GM21576 (cell line): ENCODE data around the gene NHERF1.

Experiments
- ATAC-seq: cut with Tn5 transposase; IDR thresholded peaks from one replicate; pipeline ENCODE4 v1.9.1; 2021; ENCODE audit warnings: mild to moderate bottlenecking, moderate library complexity; ENCODE audit not compliant: unreplicated experiment

NHERF1 gene

DNA sequence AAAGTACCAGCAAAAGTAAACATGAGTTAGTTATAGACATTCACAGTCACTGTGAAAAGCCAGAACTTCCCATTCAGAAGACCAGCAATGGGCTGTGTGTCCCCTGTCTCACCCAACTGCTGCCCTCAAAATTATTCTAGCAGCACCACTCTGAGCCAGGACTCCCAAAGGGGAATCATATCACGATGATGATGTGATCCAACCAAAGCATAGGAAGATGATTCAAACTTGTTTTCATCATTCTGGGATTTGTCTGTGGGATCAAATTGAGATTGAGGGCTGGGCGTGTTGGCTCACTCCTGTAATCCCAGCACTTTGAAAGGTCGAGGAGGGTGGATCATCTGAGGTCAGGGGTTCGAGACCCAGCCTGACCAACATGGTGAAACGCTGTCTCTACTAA is 34.1 kb downstream of the NHERF1 start:
- ATAC-seq = no peak

DNA sequence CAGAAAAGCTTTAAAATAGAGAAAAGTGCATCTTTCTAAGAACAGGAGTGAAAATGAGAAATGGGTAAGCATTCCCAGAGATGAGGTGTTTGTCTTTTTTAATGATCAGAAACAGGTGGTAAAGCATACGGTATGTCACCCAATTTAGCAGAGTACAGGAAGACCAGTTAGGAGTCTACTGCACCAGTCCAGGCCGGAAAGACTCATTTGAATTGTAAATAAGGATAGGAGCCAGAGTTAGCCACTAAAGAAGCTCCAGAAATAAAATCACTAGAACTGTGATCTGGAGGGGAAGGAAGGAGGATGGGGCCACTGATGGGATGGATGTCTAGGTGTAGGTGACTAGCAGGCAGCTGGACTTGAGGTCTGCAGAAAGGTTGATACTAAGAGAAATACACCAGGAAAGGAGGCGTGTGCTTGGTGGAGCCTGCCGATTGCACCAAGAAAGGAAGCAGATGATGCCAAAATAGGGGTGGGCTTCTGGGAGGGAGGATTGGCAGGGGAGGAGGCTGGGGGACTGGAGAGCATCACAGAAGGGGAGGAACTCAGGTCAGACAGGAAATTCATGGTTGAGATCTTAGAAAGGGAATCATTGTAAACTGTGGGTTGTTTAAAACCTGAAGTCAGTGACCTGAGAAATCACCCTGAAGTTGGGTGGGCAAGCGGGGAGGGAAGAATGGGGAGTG is 35.8 kb downstream of the NHERF1 start:
- no peak for ATAC-seq

- ATAC-seq = no peak
These were observed 36.9 kb downstream of the NHERF1 start for GRCh38 chr17:74785096-74785980.

GRCh38 chr17:74785981-74786360 is 37.5 kb downstream of the NHERF1 start:
- no peak for ATAC-seq

GRCh38 chr17:74786431-74787055 is 38.1 kb downstream of the NHERF1 start:
- ATAC-seq = no peak

DNA sequence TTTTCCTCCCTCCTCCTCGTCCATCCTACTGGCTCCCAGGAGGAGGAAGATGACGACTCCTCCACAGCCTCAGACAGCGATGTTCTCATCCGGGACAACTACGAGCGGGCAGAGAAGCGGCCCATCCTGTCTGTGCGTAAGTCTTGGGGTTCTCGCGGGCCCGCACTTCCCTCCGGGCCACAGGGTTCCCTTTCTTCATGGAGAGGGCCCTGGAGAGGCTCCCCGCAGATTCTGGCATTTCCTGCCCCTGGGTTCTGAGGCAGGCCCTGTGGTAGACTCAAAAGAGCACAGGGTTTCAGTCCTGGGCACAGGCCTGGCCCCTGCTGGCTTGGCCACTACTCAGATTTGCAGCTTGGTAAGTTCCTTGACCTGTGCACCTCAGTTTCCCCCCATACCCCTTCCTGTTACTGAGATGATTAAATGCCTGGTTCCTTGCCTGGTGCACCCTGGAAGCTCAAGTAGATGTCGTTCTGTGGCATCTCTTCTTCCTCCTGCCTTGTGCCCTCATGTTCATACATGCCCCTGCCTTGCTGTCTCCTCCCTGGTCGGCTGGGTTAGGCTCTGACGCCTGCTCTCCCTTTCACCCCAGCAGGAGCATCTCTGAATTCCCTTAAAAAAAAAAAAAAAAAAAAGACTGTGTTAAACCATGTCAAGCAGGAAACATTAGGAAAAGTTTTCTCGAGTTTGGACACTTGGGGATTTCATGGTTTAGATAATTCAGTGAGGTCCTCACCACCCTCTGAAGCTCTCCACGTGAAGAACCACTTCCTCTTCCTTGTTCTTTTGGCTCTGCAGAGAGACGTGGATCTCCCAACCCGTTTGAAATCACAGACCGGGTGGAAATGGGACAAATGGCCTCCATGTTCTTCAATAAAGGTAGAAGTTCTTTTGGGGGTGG is 42.0 kb downstream of the NHERF1 start:
- no peak for ATAC-seq

- no peak for ATAC-seq
These were observed 44.2 kb downstream of the NHERF1 start for GRCh38 chr17:74792586-74793105.

- no peak for ATAC-seq
These were observed 47.0 kb downstream of the NHERF1 start for GRCh38 chr17:74795327-74796020.

DNA sequence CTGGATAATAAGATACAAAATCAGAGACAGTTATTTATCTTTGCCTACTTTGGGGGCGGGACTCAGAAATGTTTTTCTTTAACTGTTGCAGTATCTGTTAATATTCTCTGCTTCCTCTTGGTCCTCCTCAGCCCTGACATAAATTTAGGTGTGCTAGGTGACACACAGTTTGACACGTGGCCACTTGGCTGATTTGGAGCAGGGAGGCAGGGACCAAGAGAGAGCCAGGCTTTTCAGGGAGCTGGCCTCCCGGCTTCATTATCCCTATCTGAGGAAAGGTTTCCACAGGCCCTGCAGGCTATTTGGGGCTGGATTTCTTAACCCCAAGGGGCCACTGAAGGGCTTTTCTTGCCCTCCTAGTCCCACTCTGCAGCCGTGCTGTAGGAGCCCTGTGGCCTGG is 47.8 kb downstream of the NHERF1 start:
- ATAC-seq = no peak

DNA sequence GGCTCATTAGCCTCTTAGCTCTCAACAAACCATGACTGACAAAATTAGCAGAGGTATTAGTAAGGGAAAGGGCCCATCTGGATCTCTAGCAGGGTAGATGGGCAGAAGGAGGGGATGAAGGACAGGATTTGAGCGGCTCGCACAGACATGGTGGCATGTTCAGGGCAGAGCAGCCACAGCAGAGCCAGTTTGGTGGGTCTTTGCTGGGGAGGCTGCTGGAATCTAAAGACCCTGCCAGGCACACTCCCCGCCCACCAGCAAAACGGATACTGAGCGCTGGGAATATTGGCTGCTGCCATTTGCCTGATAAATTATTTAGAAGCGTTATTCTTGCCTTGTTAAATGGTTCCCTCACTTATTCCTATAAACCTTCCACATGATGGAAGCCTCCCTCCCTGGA is 48.4 kb downstream of the NHERF1 start:
- no peak for ATAC-seq

DNA sequence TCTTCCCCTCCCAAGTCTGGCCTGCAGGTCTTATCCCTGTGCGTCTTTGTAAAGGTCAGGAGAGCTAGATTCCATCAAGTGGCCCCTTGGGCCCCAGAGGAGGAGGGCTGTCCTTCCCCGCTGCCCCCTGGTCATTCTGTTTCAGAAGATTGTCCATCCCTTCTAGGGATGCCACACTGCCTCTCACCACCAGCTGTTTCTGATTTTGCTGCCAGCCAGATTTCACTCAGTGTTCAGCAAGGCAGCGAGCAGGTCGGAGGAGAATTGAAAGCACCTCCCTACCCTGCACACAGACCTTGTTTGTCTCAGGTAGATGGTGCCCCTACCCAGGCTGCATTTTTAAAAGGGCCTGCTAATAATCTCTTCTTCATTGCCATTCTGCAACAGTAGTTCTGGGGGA is 49.4 kb downstream of the NHERF1 start:
- no peak for ATAC-seq

- no peak for ATAC-seq
These were observed 49.8 kb downstream of the NHERF1 start for GRCh38 chr17:74798239-74798707.

GRCh38 chr17:74799097-74799496 is 50.7 kb downstream of the NHERF1 start:
- no peak for ATAC-seq

DNA sequence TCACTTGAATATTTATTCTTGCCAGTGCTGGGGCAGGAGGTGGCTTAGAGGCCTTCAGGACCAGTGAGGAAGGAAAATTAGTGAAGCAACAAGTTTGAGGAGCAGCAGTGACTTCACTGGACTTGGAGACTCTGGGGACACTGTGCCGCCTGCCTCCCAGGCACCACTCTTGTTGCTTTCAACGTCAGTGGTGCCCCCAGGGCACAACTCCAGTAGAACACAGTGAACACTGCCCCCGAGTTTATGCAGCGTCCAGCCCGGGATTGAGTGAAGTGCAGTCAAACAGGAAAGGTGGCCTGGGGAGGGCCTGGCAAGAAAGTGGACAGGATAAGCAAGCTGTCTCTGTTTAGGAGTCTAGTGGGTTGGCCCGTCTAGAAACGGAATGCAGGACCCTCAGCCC is 52.1 kb downstream of the NHERF1 start:
- ATAC-seq = no peak

DNA sequence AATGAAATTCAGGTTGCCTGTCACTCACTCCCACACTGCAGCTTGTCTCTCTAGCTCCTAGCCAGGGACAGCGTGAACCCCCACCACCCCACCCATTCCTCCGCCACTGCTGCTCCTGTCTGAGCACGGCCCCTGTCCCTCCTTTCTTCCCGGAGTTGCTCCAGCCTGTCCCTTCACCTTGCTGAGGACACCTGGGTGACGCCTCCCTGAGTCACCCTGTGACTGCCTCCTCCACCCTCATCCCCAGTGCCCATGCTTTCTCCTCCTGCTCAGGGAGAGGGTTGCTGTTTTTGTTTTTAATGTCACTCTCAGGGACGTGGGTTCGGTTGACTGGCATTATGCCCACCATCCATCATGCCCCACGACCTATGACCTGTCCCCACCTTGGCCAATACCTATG is 53.5 kb downstream of the NHERF1 start:
- no peak for ATAC-seq

DNA sequence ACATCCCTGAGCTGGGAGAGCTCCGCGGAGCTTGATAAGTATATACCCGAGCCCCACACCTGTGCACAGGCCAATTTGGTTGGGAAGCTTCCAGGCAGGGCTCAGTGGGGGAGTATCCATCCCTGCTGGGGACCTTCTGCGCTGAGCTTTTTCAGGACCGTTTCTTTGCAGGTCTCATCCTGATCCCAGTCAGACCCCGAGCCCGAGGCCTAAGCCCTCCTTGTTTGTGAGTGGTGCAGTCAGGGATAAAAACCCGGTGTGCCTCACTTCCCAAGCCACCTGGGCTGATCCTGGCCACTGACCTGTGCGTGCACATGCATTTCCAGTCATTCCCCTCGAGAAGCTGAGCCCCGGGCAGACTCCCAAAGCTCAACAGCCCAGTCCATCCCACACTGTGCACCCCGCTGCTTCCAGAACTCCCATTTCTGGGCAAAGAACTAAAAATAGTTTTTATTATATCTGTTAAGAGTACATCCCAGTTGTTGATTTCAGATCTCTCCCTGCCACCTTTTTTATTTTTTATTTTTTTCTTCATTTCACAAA is 55.0 kb downstream of the NHERF1 start:
- no peak for ATAC-seq

- ATAC-seq = no peak
These were observed 55.5 kb downstream of the NHERF1 start for GRCh38 chr17:74803971-74804370.

GRCh38 chr17:74804683-74805082 is 56.3 kb downstream of the NHERF1 start:
- ATAC-seq = no peak

GRCh38 chr17:74805591-74805991 is 57.2 kb downstream of the NHERF1 start:
- no peak for ATAC-seq

DNA sequence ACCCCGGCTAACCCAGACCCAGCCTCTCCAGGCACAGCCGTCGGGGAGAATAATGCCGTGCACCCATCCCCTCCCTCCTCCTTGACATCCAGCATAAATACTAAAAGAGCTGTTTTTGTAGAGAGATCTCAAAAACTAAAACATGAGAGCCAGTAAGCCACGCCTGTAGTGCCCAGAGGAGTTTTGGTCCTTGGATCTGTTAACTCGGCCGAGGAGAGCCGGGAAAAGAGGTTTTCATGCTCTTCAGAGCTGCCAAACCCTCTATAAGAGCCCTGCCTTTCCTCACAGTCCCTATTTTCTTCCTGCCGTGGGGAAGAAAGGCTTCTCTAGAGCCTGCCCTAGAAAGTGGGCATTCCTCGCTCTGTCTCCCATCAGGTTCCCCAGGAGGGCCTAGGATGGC is 57.9 kb downstream of the NHERF1 start:
- no peak for ATAC-seq
